Skin of body (tissue), 2 donors: ENCODE measurements around the gene AGAP2. TPM values are rescaled to one million over a fixed set of nuclear protein-coding genes. Genes with fewer than 3 reads are reported as not detected.

Source experiments
- DNase-seq: peaks from one replicate; lab custom pipeline; 2025; lab: John Stamatoyannopoulos, UW
- total RNA-seq: library from RNA; depleted of rRNA; stranded (reverse); fragments of >200 nt; gene quantifications from one replicate; pipeline ENCODE4 v1.2.3, GENCODE V29; 2014

The AGAP2 gene
- total RNA-seq, 1 donor from 2014 or later, result 1.1 TPM

GRCh38 chr12:57754411-57755193 lies 16.1 kb upstream of the AGAP2 start, which contains the start of gene MARCHF9:
Gene MARCHF9, plus strand, starts transcription at chr12:57755103. Its CDS starts 426 bp downstream, at chr12:57755529.
- DNase-seq, result no peak

GRCh38 chr12:57753756-57754337 lies 15.3 kb upstream of the AGAP2 start:
- DNase-seq, result no peak

GRCh38 chr12:57752668-57753000 lies 14.1 kb upstream of the AGAP2 start:
- DNase-seq, result no peak

- DNase-seq, result peak; percentile 99
Observed at GRCh38 chr12:57751788-57752667, 13.5 kb upstream of the AGAP2 start, which contains the start of gene CDK4. Gene CDK4, minus strand, starts transcription at chr12:57752310. Its CDS starts 593 bp downstream, at chr12:57751717.

DNA sequence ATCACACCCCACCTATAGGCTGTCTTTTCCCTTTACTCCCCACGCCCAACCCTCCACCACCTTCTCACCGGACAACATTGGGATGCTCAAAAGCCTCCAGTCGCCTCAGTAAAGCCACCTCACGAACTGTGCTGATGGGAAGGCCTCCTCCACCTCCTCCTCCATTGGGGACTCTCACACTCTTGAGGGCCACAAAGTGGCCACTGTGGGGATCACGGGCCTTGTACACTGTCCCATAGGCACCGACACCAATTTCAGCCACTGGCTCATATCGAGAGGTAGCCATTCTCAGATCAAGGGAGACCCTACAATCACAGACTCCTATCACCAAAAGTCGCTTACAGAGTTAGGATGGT lies 12.9 kb upstream of the AGAP2 start:
- DNase-seq, result no peak

DNA sequence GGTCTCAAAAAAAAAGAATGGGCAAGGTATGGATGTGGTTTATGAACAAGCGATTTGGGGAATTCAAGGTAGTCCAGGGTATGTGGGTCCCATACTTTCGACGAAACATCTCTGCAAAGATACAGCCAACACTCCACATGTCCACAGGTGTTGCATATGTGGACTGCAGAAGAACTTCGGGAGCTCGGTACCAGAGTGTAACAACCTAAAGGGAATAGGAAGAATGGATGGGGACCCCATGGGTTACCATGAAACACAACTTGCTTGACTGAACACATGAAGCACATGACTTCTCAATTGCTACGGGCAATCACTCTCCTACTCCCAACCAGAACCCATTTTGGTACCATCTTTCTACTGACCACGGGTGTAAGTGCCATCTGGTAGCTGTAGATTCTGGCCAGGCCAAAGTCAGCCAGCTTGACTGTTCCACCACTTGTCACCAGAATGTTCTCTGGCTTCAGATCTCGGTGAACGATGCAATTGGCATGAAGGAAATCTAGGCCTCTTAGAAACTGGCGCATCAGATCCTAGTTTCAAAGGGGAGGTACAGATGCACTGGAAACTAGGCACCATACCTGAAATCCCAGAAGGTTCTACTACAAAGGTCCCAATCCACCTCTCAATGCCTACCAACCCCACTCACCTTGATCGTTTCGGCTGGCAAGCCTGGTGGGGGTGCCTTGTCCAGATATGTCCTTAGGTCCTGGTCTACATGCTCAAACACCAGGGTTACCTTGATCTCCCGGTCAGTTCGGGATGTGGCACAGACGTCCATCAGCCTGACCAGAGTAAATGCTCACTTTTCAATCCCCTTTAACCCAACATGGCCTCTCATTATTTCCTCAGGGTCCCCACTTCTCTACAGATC lies 12.3 kb upstream of the AGAP2 start:
- no peak for DNase-seq

- no peak for DNase-seq
Observed at GRCh38 chr12:57749061-57749460, 10.5 kb upstream of the AGAP2 start.

DNA sequence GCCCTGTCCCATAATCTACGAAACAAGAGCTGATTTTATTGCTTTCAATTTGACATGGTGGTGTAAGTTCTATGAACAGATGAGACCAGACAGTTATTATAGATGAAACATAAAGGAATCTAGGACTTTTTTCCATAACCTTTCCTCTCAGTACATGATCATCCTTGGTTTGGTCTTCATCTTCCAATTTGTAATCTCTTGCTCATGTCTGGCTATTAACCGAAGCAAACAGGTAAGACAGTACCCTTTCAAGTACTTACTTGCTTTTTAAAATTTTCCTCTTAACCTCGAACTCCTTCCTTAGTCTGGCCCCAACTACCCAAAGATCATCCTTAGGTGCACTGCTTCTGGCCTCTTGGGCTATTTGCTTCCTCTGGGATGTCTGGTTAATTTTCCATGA lies 7.5 kb upstream of the AGAP2 start:
- no peak for DNase-seq

DNA sequence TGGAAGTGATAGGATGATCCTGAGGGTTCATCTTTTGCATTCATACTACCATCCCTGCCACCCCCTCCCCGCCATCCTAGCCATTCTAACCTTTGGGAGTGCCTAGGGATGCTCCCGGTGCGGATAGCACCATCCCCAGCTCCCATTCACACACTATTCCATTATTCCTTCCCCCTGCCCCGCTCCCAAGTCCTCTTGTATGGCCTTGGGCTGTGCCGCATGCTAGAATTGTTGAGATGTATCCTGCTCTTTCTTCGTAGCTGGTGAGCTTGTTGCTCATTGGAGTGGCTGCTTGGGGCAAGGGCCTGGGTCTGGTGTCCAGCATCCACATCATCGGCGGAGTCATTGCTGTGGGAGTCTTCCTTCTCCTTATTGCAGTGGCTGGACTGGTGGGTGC lies 6.9 kb upstream of the AGAP2 start:
- DNase-seq, result no peak

DNA sequence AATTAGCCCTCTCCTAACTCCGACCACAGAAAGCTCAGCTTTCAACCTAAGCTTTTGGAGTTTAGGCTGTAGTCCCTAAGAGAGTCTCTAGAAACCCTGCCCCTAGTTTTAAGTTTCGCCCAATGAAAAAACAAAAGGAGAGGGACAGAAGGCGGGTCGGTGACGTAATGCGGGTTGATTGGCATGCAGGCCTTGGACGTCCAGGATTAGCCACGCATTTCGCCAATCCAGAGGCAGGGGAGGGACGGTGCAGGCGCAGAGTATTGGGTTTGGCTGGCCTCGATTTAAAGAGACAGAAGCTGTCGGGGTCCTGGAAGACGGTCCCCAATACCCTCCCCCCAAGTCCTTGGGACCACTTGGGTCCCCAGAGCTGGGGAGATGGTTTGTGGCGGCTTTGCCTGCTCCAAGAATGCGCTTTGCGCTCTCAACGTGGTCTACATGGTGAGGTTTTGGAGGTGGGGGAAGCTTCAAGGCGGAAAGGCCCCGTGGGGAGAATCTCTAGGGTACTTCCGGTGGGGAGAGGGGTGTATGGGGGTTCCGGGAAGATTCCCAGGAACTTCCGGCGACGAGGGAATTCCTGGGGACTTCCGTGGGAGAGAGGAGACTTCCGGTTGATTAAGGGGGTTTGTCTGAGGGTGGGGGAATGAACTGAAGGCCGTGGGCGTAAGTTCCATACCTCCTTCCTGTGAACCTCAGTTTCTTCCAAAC lies 6.4 kb upstream of the AGAP2 start, which contains the start of gene TSPAN31:
Gene TSPAN31 (plus strand): TSS at position 263 of the 708 bp plus-strand sequence. CDS start 116 bp downstream, at position 379.
- DNase-seq, result peak; percentile 99

- DNase-seq, result peak; percentile 78
Observed at GRCh38 chr12:57744194-57744776, 5.7 kb upstream of the AGAP2 start.

DNA sequence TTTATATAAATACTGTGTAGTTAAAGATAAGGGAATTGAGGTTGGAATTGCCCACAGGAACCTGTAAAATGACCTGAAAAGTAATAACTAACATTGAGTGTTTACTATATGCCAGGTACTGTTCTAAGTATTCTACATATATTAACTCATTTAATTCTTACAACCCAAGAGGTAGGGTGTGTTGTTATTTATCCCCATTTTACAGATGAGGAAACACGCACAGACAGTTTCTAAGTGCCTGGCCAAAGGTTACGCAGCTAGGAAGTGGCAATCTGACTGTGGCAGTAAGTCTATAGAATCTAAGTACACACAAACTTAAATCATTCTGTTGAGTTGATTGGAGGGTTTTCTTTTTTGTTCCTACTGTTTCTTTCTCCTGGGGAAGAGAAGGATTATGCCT lies 5.2 kb upstream of the AGAP2 start:
- DNase-seq, result no peak

DNA sequence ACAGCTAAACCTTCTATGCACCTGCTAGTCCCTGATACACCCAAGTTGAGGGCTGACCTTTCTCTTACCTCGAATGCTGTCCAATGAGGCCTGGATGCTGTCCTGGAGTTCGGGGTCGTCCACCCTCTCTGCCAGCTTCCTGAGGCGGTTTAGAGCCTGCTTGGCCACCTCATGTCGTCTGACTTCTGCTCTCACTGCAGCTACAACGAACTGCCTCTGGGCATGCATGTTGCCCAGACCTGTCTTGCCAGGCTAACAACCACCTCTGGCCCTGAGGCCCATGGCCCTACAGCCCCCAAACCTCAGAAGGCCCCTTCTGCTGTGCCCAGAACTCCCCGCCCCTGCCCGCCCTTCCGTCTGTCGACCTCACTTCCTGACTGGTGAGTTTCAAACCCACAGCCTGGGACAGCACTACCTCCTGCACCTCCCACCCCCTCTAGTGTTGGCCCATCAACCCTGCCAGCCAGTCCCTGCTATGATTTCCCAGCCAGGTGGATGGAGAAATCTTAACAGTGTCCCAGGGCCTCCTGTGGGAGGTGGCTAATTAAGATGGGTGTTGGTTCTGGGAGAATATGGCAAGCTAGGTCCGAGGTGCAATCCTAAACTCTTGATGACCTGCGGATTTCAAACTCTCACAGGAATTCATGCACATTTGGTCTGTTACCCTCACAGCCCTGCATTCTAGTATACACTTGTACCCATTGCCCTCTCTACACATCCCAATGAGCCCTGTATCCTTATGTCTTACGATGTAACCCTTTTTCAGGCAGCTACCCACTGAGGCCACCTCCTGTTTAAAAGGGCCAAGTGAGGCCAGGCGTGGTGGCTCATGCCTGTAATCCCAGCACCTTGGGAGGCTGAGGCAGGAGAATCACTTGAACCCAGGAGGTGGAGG lies 3.5 kb upstream of the AGAP2 start:
- no peak for DNase-seq

- no peak for DNase-seq
Observed at GRCh38 chr12:57741413-57741789, 2.9 kb upstream of the AGAP2 start.

DNA sequence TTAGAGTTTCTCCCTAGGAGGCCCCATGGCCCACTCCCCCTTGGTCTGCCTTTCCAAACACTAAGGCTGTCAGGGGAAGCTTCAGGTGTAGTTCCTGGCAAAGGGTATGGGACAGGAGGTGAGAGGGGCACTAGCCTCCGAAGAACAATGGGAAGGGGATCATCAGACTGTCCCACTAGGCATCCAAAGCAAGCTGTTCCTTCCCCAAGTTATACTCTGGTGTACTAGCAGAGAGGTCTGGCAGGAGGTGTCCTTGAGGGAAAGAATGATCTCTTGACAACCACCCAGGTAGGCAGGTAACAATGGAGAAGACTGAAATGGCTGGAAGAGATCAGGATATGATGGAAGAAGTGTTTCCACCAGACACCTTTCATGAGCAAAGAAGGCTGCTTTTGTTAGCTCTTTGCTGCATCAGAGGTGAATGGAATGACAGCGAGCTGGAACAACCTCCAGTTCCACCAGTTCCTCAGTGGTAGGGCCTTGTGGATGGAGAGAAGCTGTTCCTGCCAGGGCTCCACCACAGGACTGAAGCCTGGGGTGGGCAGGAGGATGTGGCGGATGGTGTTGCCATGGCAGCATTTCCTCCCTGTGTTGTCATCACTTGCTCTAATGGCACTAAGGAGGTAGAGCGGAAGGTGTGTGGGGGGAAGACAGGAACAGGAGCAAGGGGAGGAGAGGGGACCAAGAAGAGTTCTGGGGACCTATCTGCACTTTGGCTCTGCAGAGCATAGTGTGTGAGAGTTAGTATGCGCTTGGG lies 2.3 kb upstream of the AGAP2 start:
- DNase-seq, result no peak

GRCh38 chr12:57739914-57740538 lies 1.5 kb upstream of the AGAP2 start:
- no peak for DNase-seq

DNA sequence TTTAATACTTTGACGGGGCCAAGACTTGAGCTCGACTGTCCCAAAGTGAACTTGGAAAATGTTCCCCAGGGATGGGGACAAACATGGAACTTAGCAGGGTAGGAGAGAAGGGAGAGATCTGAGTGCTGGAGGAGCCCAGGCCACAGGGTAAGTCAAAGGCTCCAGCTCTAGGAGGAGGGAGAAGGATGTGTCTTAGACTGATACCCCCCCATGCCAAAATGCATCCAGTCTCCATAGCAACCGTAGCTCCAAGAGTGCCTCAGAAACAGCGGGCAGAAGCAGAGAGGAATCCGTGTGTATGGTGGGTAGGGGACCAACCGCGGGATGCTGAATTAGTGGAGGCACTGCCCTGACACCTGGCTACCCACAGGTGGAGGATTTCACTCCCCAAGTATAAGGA lies 845 bp upstream of the AGAP2 start:
- DNase-seq, result no peak
